BLaER1 treated with 17β-estradiol and CSF1 and Interleukin-3, amounts not matched to agents 10 nM and 100 nM (cell line): Measurements from ENCODE around the gene BLM.

Source experiments
- H3K27ac ChIP-seq, 11 experiments: shearing (Covaris generic); formaldehyde crosslinking; 2 replicates each; pipeline ENCODE4 v1.8.1; 2022
- H3K27me3 ChIP-seq, 11 experiments: shearing (Covaris generic); formaldehyde crosslinking; 2 replicates each; pipeline ENCODE4 v1.8.1; 2022
- H3K36me3 ChIP-seq, 11 experiments: shearing (Covaris generic); formaldehyde crosslinking; 2 replicates each; pipeline ENCODE4 v1.8.1; 2022
- H3K4me1 ChIP-seq, 10 experiments: shearing (Covaris generic); formaldehyde crosslinking; 2 replicates each; pipeline ENCODE4 v1.8.1; 2022
- H3K4me2 ChIP-seq, 11 experiments: shearing (Covaris generic); formaldehyde crosslinking; 2 replicates each; pipeline ENCODE4 v1.8.1; 2022
- H3K4me3 ChIP-seq, 10 experiments: shearing (Covaris generic); formaldehyde crosslinking; 2 replicates each; pipeline ENCODE4 v1.8.1; 2022
- H3K9ac ChIP-seq, 11 experiments: shearing (Covaris generic); formaldehyde crosslinking; 2 replicates each; pipeline ENCODE4 v1.8.1; 2022
- H3K9me3 ChIP-seq, 11 experiments: shearing (Covaris generic); formaldehyde crosslinking; replicated peaks in 1 of 11; 2 replicates each; pipeline ENCODE4 v1.8.1; 2022
- H4K20me1 ChIP-seq, 11 experiments: shearing (Covaris generic); formaldehyde crosslinking; 2 replicates each; pipeline ENCODE4 v1.8.1; 2022
- Cebpa-rat ChIP-seq, 11 experiments: shearing (Covaris generic); IDR thresholded peaks; 2 replicates each; pipeline ENCODE4 v1.8.1; 2022

Gene BLM

DNA sequence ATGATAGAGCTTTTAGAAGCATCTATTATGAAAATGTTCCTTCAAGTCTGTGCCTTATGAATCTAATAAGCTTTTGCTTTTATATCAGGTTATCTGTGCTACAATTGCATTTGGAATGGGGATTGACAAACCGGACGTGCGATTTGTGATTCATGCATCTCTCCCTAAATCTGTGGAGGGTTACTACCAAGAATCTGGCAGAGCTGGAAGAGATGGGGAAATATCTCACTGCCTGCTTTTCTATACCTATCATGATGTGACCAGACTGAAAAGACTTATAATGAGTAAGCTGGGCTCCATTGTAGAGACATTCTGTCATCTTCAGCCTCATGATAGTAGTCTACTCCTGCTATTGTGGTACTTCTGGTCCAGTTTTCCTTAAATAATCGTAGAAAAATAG lies 73.4 kb downstream of the BLM start:
- no peaks in the 10 kb centered on the region for H3K27me3 ChIP-seq
- no peak overlapping the region for H3K27ac ChIP-seq
- H3K4me2 ChIP-seq: no peak overlapping the region
- no peaks in the 10 kb centered on the region; a peak in 1 of 22 replicates for H4K20me1 ChIP-seq
- TF ChIP-seq Cebpa-rat (IDR thresholded peaks at IDR 0.05): no peak
- peaks cover 0 to 98% (median 89%) of the 10 kb centered on the region in 11 experiments; a peak in 20 of 22 replicates for H3K36me3 ChIP-seq
- no peak overlapping the region for H3K4me3 ChIP-seq
- no peak overlapping the region for H3K9ac ChIP-seq
- H3K9me3 ChIP-seq: no peaks in the 10 kb centered on the region
- peaks cover 0 to 9% (median 0%) of the 10 kb centered on the region in 10 experiments; a peak in 2 of 20 replicates for H3K4me1 ChIP-seq

DNA sequence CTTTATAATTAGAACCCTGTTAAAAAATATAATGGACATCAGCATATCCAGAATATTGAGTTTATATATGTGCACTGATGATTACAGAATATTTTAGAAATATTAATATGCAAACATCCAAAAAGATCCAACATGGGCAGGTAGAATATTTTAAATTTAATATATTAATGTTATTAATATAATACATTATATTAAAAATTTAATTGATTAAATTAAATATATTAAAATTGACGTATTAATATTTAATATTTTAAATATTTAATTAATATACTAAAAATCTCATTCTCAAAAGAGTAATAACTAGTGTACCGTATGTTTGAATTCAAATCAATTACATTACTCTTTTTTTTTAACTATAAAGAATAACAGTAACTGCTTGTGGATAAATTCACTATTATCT lies 77.4 kb downstream of the BLM start:
- no peaks in the 10 kb centered on the region for H3K9me3 ChIP-seq
- no peak for TF ChIP-seq Cebpa-rat (IDR thresholded peaks at IDR 0.05)
- H4K20me1 ChIP-seq: no peaks in the 10 kb centered on the region
- H3K36me3 ChIP-seq: peaks cover 0 to 98% (median 84%) of the 10 kb centered on the region in 11 experiments; a peak in 20 of 22 replicates
- H3K4me2 ChIP-seq: no peak overlapping the region
- peaks cover 0 to 2% (median 0%) of the 10 kb centered on the region in 10 experiments; a peak in 4 of 20 replicates for H3K4me1 ChIP-seq
- H3K27me3 ChIP-seq: no peaks in the 10 kb centered on the region
- no peak overlapping the region for H3K9ac ChIP-seq
- H3K4me3 ChIP-seq: no peak overlapping the region
- H3K27ac ChIP-seq: no peak overlapping the region

DNA sequence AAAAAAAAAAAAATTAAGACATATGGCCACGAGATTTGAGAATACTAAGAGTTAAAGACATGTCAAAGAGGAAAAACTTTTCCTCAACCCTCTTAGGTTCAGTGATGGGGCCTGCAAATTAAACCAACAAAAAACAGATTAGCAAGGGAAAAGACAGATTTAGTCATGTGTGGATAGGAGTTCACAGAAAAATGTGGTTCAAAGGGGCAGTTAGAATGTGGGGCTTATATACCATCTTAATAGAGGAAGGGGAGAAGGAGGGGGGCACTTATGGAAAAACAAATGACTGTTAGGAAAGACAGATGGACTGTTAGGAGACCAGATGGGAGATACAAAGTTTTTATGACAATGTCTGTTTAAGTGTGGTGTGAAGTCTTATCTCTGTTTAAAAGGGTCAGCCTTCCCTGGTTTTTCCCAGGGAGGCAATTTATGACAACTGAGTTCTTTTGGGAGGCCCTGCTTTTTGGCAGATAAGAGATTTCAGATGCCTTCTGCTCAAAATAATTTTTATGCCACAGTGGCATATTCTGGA lies 82.6 kb downstream of the BLM start:
- Histone ChIP-seq H3K4me1 (peaks cover 0 to 22% (median 6%) of the 10 kb centered on the region in 10 experiments; a peak in 9 of 20 replicates), H3K36me3 (peaks cover 0 to 100% (median 86%) of the 10 kb centered on the region in 11 experiments; a peak in 20 of 22 replicates), H3K4me3 (no peak overlapping the region), H3K9ac (peak overlapping the region in 2 of 11 experiments; percentile 27 to 54; a peak in 1 of 22 replicates), H3K4me2 (peak overlapping the region in 3 of 11 experiments; percentile 1 to 42 (median 30); a peak in 4 of 22 replicates), H4K20me1 (no peaks in the 10 kb centered on the region; a peak in 1 of 22 replicates), H3K27me3 (no peaks in the 10 kb centered on the region), H3K9me3 (no peaks in the 10 kb centered on the region), H3K27ac (no peak overlapping the region; a peak in 1 of 22 replicates)
- TF ChIP-seq Cebpa-rat (IDR thresholded peaks at IDR 0.05): no peak

DNA sequence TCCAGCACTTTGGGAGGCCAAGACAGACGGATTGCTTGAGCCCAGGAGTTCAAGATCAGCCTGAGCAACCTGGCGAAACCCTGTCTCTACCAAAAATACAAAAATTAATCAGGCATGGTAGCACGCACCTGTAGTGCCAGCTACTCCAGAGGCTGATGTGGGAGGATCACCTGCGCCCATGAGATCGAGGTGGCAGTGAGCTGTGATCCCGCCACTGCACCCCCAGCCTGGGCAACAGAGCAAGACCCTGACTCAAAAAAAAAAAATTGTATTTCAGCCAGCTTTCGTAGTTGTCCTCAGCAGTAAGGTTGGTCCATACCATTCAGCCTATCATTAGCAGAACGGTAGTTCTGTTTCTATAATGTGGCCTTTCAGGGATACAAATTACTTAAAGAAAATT lies 84.7 kb downstream of the BLM start:
- Histone ChIP-seq H3K4me1 (peaks cover 0 to 28% (median 9%) of the 10 kb centered on the region in 10 experiments; a peak in 16 of 20 replicates), H3K4me3 (no peak overlapping the region), H3K4me2 (no peak overlapping the region), H3K9me3 (no peaks in the 10 kb centered on the region), H3K27ac (no peak overlapping the region), H3K36me3 (peaks cover 0 to 100% (median 76%) of the 10 kb centered on the region in 11 experiments; a peak in 20 of 22 replicates), H3K27me3 (no peaks in the 10 kb centered on the region), H3K9ac (no peak overlapping the region), H4K20me1 (no peaks in the 10 kb centered on the region; a peak in 1 of 22 replicates)
- no peak for TF ChIP-seq Cebpa-rat (IDR thresholded peaks at IDR 0.05)

DNA sequence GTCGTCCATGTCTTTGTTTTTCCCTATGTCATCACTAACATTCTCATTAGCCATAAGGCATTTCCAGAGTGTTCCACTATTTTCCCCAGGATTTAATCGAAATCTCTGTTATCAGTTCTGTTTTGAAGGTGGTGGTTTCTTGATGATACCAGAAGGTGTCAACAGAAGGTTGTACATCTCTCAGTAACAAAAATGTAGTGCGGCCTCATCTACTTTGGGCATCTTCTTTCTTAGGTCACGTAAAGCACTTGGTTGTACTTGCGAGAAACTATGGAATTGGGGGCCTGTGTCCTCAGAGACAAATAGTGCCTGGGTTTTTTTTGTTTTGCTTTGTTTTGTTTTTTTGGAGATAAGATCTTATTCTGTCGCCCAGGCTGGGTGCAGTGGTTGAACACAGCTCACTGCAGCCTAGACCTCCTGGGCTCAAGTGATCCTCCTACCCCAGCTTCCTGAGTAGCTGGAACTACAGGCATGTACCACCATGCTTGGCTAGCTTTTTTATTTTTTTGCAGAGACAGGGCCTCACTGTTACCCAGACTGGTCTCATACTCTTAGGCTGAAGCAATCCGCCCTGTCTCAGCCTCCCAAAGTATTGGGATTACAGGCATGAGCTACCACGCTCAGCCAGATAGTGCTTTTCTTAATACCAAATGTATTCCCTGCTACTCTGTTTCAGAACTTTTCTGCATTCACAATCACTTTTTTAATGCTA lies 90.1 kb downstream of the BLM start:
- Histone ChIP-seq H3K27me3 (no peaks in the 10 kb centered on the region), H3K27ac (peak overlapping the region in 4 of 11 experiments; percentile 23 to 69 (median 64); a peak in 6 of 22 replicates), H4K20me1 (no peaks in the 10 kb centered on the region), H3K4me3 (peak overlapping the region in 1 of 10 experiments; percentile 6; a peak in 1 of 20 replicates), H3K4me2 (peak overlapping the region; percentile 65 to 88 (median 71)), H3K9ac (peak overlapping the region in 4 of 11 experiments; percentile 1 to 19 (median 15); a peak in 2 of 22 replicates), H3K36me3 (peaks cover 0 to 84% (median 72%) of the 10 kb centered on the region in 11 experiments; a peak in 20 of 22 replicates), H3K4me1 (peaks cover 33 to 53% (median 43%) of the 10 kb centered on the region in 10 experiments), H3K9me3 (no peaks in the 10 kb centered on the region)
- TF ChIP-seq Cebpa-rat (IDR thresholded peaks at IDR 0.05): no peak

DNA sequence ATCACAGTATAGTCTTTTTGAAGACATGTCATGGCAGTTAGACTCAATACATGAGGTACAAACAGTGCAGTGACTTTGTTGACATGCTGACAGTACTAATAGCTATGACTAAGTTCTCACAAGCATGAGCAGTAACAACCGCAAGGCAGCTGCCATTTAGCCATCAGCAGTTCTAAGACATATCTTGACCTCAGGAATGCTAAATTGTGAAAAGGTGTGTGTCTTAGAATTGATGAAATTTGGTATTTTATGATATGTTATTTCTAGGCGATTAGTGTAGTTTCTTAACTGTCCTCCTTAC lies 90.6 kb downstream of the BLM start:
- peaks cover 34 to 58% (median 48%) of the 10 kb centered on the region in 10 experiments for H3K4me1 ChIP-seq
- H3K9me3 ChIP-seq: no peaks in the 10 kb centered on the region
- TF ChIP-seq Cebpa-rat (IDR thresholded peaks at IDR 0.05): no peak
- H3K4me3 ChIP-seq: peak overlapping the region in 2 of 10 experiments; percentile 6 to 15; a peak in 1 of 20 replicates
- H3K36me3 ChIP-seq: peaks cover 0 to 84% (median 72%) of the 10 kb centered on the region in 11 experiments; a peak in 20 of 22 replicates
- peak overlapping the region in 4 of 11 experiments; percentile 13 to 54 (median 32); a peak in 2 of 22 replicates for H3K9ac ChIP-seq
- H3K4me2 ChIP-seq: peak overlapping the region; percentile 65 to 88 (median 71)
- H3K27ac ChIP-seq: peak overlapping the region in 4 of 11 experiments; percentile 59 to 69 (median 64); a peak in 7 of 22 replicates
- no peaks in the 10 kb centered on the region for H4K20me1 ChIP-seq
- no peaks in the 10 kb centered on the region for H3K27me3 ChIP-seq

DNA sequence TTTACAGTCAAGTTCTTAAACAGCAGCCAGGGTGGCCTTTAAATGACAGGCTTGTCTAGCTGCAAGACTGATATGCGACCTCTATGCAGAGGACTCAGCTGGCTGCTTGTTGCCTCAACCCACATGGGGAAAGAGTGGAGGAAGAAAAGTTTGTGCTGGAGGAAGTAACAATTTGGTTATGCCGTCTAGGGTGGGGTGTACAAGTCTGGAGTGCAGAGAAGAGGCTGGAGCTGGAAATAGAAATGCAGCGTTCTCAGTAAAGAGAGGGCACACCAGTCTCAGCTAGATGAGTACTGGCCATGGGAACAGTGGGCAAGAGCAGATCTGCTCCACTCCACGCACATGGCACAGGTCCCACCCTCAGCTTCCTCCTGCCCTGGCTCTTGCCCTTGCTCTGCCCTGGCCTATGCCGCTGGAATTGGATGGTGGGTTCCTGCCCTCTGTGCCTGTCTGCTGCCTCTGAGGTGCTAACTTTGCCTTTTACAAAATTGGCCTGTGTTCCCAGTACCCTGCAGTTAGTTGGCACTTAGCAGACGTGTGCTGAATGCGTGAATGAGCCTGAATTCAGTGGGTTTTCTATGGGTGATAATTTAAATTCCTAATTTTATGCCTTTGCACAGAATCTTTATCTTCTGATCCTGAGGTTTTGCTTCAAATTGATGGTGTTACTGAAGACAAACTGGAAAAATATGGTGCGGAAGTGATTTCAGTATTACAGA lies 91.5 kb downstream of the BLM start:
- H3K4me1 ChIP-seq: peaks cover 34 to 68% (median 50%) of the 10 kb centered on the region in 10 experiments
- no peaks in the 10 kb centered on the region for H3K9me3 ChIP-seq
- peak overlapping the region; percentile 10 to 60 (median 46); a peak in 15 of 22 replicates for H3K9ac ChIP-seq
- H3K27ac ChIP-seq: peak overlapping the region in 10 of 11 experiments; percentile 22 to 69 (median 56); a peak in 19 of 22 replicates
- peak overlapping the region; percentile 65 to 88 (median 71) for H3K4me2 ChIP-seq
- H3K27me3 ChIP-seq: no peaks in the 10 kb centered on the region
- peaks cover 0 to 84% (median 72%) of the 10 kb centered on the region in 11 experiments; a peak in 20 of 22 replicates for H3K36me3 ChIP-seq
- peak overlapping the region in 5 of 10 experiments; percentile 9 to 24 (median 15); a peak in 6 of 20 replicates for H3K4me3 ChIP-seq
- no peaks in the 10 kb centered on the region for H4K20me1 ChIP-seq
- no peak for TF ChIP-seq Cebpa-rat (IDR thresholded peaks at IDR 0.05)

DNA sequence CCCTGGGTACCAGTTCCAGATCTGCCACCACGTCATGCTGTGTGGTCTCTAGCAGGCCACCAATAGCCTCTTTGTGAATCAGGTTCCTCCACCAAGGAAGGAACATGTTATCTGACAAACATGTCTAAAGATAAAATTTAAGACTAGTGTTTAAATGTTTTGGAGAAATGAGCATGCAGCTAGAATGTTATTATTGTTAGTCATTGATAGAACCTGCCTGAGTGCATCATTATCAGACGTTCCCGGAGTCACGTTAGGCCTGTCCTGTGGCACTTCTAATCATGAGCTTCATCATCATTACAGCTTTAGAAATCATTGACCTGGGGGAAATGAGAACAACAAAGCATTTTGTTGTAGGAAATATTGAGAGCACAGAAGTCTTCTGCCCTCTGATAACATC lies 92.4 kb downstream of the BLM start:
- Histone ChIP-seq H3K27ac (peak overlapping the region in 10 of 11 experiments; percentile 22 to 69 (median 56); a peak in 10 of 22 replicates), H3K4me3 (no peak overlapping the region), H4K20me1 (no peaks in the 10 kb centered on the region), H3K36me3 (peaks cover 0 to 84% (median 72%) of the 10 kb centered on the region in 11 experiments; a peak in 20 of 22 replicates), H3K9me3 (no peaks in the 10 kb centered on the region), H3K4me1 (peaks cover 34 to 76% (median 52%) of the 10 kb centered on the region in 10 experiments), H3K27me3 (no peaks in the 10 kb centered on the region), H3K4me2 (peak overlapping the region; percentile 65 to 88 (median 71)), H3K9ac (peak overlapping the region in 4 of 11 experiments; percentile 46 to 54 (median 50); a peak in 4 of 22 replicates)
- no peak for TF ChIP-seq Cebpa-rat (IDR thresholded peaks at IDR 0.05)
